Neutrophil (primary cell): Measurements from ENCODE around the gene GMFB.

Experiments used
- H3K27ac ChIP-seq: fragments of 200-600 bp; sonication (generic); 2 replicates; pipeline ENCODE4 v1.5.1; 2016; ENCODE audit warnings: mild to moderate bottlenecking, moderate library complexity
- H3K27me3 ChIP-seq: fragments of 200-600 bp; sonication (generic); 2 replicates; pipeline ENCODE4 v1.6.0; 2016; ENCODE audit warnings: mild to moderate bottlenecking
- H3K36me3 ChIP-seq: fragments of 200-600 bp; sonication (generic); 2 replicates; pipeline ENCODE4 v1.5.1; 2017
- H3K4me1 ChIP-seq, 2 experiments: fragments of 200-600 bp in 1 of 2; sonication (generic) in 1 of 2; 1 replicate in 1 of 2; 2 replicates in 1 of 2; pipeline versions ENCODE4 v1.5.1 to v1.6.1; 2013 to 2016; ENCODE audit warnings: low read depth in 1 of 2, low read length in 1 of 2, mild to moderate bottlenecking in 1 of 2, moderate library complexity in 1 of 2; ENCODE audit not compliant: control insufficient read depth in 1 of 2, insufficient read depth in 1 of 2
- H3K4me3 ChIP-seq, 2 experiments: fragments of 200-600 bp in 1 of 2; sonication (generic) in 1 of 2; 1 replicate in 1 of 2; 2 replicates in 1 of 2; pipeline ENCODE4 v1.5.1; 2013 to 2016; ENCODE audit warnings: low read depth in 1 of 2, low read length in 1 of 2, mild to moderate bottlenecking in 1 of 2, moderate library complexity in 1 of 2
- H3K9me3 ChIP-seq: fragments of 200-600 bp; sonication (generic); 2 replicates; pipeline ENCODE4 v1.5.1; 2016
- CTCF ChIP-seq: fragments of 200-600 bp; sonication (generic); IDR thresholded peaks from 2 replicates; pipeline ENCODE4 v1.5.1; 2016; ENCODE audit warnings: antibody characterized with exemption

Gene GMFB

GRCh38 chr14:54472315-54472714 is 16.5 kb downstream of the GMFB start:
- Histone ChIP-seq H3K4me1 (peaks cover 17 to 23% of the 10 kb centered on the region in 2 experiments), H3K27ac (no peak overlapping the region), H3K9me3 (no peaks in the 10 kb centered on the region), H3K4me3 (no peak overlapping the region), H3K27me3 (no peaks in the 10 kb centered on the region), H3K36me3 (peaks cover 21% of the 10 kb centered on the region)
- no peak for TF ChIP-seq CTCF

GRCh38 chr14:54471641-54472040 is 17.1 kb downstream of the GMFB start:
- no peak overlapping the region for H3K4me3 ChIP-seq
- no peaks in the 10 kb centered on the region for H3K27me3 ChIP-seq
- peaks cover 17 to 20% of the 10 kb centered on the region in 2 experiments for H3K4me1 ChIP-seq
- H3K27ac ChIP-seq, result no peak overlapping the region
- H3K36me3 ChIP-seq, result peaks cover 21% of the 10 kb centered on the region
- no peaks in the 10 kb centered on the region for H3K9me3 ChIP-seq
- no peak for TF ChIP-seq CTCF

- no peak overlapping the region for H3K27ac ChIP-seq
- no peaks in the 10 kb centered on the region for H3K9me3 ChIP-seq
- peaks cover 9 to 11% of the 10 kb centered on the region in 2 experiments for H3K4me1 ChIP-seq
- peaks cover 21% of the 10 kb centered on the region for H3K36me3 ChIP-seq
- TF ChIP-seq CTCF, result no peak
- no peak overlapping the region for H3K4me3 ChIP-seq
- H3K27me3 ChIP-seq, result no peaks in the 10 kb centered on the region
These were observed 18.1 kb downstream of the GMFB start for GRCh38 chr14:54470701-54471100.

- no peak for TF ChIP-seq CTCF
- Histone ChIP-seq H3K36me3 (peaks cover 18% of the 10 kb centered on the region), H3K4me3 (no peak overlapping the region), H3K27me3 (no peaks in the 10 kb centered on the region), H3K4me1 (peaks cover 8 to 9% of the 10 kb centered on the region in 2 experiments), H3K9me3 (no peaks in the 10 kb centered on the region), H3K27ac (no peak overlapping the region)
These were observed 21.5 kb downstream of the GMFB start for GRCh38 chr14:54467280-54467679.

GRCh38 chr14:54465654-54466053 is 23.1 kb downstream of the GMFB start:
- H3K27ac ChIP-seq, result no peak overlapping the region
- no peak for TF ChIP-seq CTCF
- peaks cover 8 to 9% of the 10 kb centered on the region in 2 experiments for H3K4me1 ChIP-seq

GRCh38 chr14:54462048-54462447 is 26.7 kb downstream of the GMFB start:
- H3K4me1 ChIP-seq, result peaks cover 8 to 9% of the 10 kb centered on the region in 2 experiments
- H3K4me3 ChIP-seq, result no peak overlapping the region
- TF ChIP-seq CTCF, result no peak
- H3K27me3 ChIP-seq, result no peaks in the 10 kb centered on the region
- H3K9me3 ChIP-seq, result no peaks in the 10 kb centered on the region
- no peak overlapping the region for H3K27ac ChIP-seq
- no peaks in the 10 kb centered on the region for H3K36me3 ChIP-seq

More at GRCh38 chr14:54465654-54466053, 23.1 kb downstream of the GMFB start:
- H3K36me3 ChIP-seq, result peaks cover 3% of the 10 kb centered on the region
- no peaks in the 10 kb centered on the region for H3K9me3 ChIP-seq
- H3K27me3 ChIP-seq, result no peaks in the 10 kb centered on the region
- no peak overlapping the region for H3K4me3 ChIP-seq
